Stimulated activated CD4-positive, alpha-beta T cell treated with anti-CD3 and anti-CD28 coated beads, Interleukin-4, amount 100 ng/mL, for 1 hour (primary cell): ENCODE results near the gene OR52L1.
"Not testable (repeated sequence)": the region's sequence is repeated elsewhere in the genome, so short reads cannot be mapped to it uniquely, and the experiment has no call there.

Source experiments
- DNase-seq: peaks from one replicate; pipeline ENCODE4 v3.0.0-alpha.2; 2020

OR52L1 gene

GRCh38 chr11:5986885-5987284 is at the start of gene OR52L1:
TSS of gene OR52L1 (minus strand) at chr11:5986985. CDS start at chr11:5986930, 55 bp downstream.
- DNase-seq, result no peak

GRCh38 chr11:6030708-6031405 is 44.1 kb upstream of the OR52L1 start, which contains the start of gene OR56A1:
TSS of gene OR56A1 (minus strand) at chr11:6030758. CDS start at chr11:6027692, 3,066 bp downstream.
- DNase-seq, result no peak

- no peak for DNase-seq
Observed at GRCh38 chr11:6027501-6027900, 40.7 kb upstream of the OR52L1 start.

GRCh38 chr11:6025056-6025455 is 38.3 kb upstream of the OR52L1 start:
- no peak for DNase-seq

GRCh38 chr11:6022956-6023355 is 36.2 kb upstream of the OR52L1 start:
- no peak for DNase-seq

GRCh38 chr11:6013042-6013441 is 26.3 kb upstream of the OR52L1 start:
- no peak for DNase-seq

GRCh38 chr11:6012035-6012668 is 25.4 kb upstream of the OR52L1 start:
- DNase-seq, result no peak

GRCh38 chr11:6006846-6007245 is 20.1 kb upstream of the OR52L1 start, which contains the start of gene OR56A4:
TSS of gene OR56A4 (minus strand) at chr11:6006946. CDS start at chr11:6002992, 3,954 bp downstream.
- no peak for DNase-seq

GRCh38 chr11:6006395-6006794 is 19.6 kb upstream of the OR52L1 start:
- no peak for DNase-seq

GRCh38 chr11:6002202-6002699 is 15.5 kb upstream of the OR52L1 start:
- no peak for DNase-seq

- no peak for DNase-seq
Observed at GRCh38 chr11:5994791-5995190, 8.0 kb upstream of the OR52L1 start.

GRCh38 chr11:5992604-5993251 is 5.9 kb upstream of the OR52L1 start:
- no peak for DNase-seq

GRCh38 chr11:5992150-5992549 is 5.4 kb upstream of the OR52L1 start:
- DNase-seq, result no peak

GRCh38 chr11:5989203-5989602 is 2.4 kb upstream of the OR52L1 start:
- no peak for DNase-seq

GRCh38 chr11:5983443-5983842 is 3.3 kb downstream of the OR52L1 start:
- no peak for DNase-seq

- no peak for DNase-seq
Observed at GRCh38 chr11:5973530-5973929, 13.3 kb downstream of the OR52L1 start.

GRCh38 chr11:5968394-5968793 is 18.4 kb downstream of the OR52L1 start, which contains the start of gene OR56A5:
TSS of gene OR56A5 (minus strand) at chr11:5968494. CDS start at chr11:5968494, 0 bp downstream.
- no peak for DNase-seq

- DNase-seq, result no peak
Observed at GRCh38 chr11:5967708-5968107, 19.1 kb downstream of the OR52L1 start.

- no peak for DNase-seq
Observed at GRCh38 chr11:5966958-5967357, 19.8 kb downstream of the OR52L1 start.

GRCh38 chr11:5960704-5961320 is 26.0 kb downstream of the OR52L1 start:
- DNase-seq, result not testable (repeated sequence)

- no peak for DNase-seq
Observed at GRCh38 chr11:5955586-5955985, 31.2 kb downstream of the OR52L1 start.

GRCh38 chr11:5941951-5942350 is 44.8 kb downstream of the OR52L1 start, which contains the start of gene OR56A3:
TSS of gene OR56A3 (plus strand) at chr11:5942251. CDS start at chr11:5947347, 5,096 bp downstream.
- DNase-seq, result no peak

GRCh38 chr11:5940748-5941147 is 46.0 kb downstream of the OR52L1 start:
- no peak for DNase-seq
